ENCODE data around the gene COL9A1. TPM values are rescaled to one million over a fixed set of nuclear protein-coding genes. Genes with fewer than 3 reads are reported as not detected.

COL9A1 gene
- total and polyA plus RNA-seq, 2 of the 8 experiments (the other 6 are each of a cell fraction or from before 2014, with no cell fraction given): 7.9 to 18.1 TPM

- no peak overlapping the region for H3K9ac ChIP-seq (replicated peaks in 1 of 4; ENCODE audit: extremely low read depth in 1 of 4, low read depth in 3 of 4, low read length in 3 of 4)
- peaks cover 0 to 4% (median 0%) of the 10 kb centered on the region in 4 experiments; a peak in 1 of 8 replicates for H3K36me3 ChIP-seq (ENCODE audit: control insufficient read depth in 2 of 4, insufficient read depth in 4 of 4, low read length in 3 of 4)
- no peak overlapping the region for H3K14ac ChIP-seq (ENCODE audit: insufficient read length)
- H2BK12ac ChIP-seq (ENCODE audit: low read depth, low read length): no peak overlapping the region
- H3K23me2 ChIP-seq (ENCODE audit: low read depth, low read length): no peaks in the 10 kb centered on the region
- no peaks in the 10 kb centered on the region for H3K79me2 ChIP-seq (ENCODE audit: control insufficient read depth in 1 of 2, insufficient read depth in 2 of 2, low read length in 2 of 2)
- FAIRE-seq: no peak
- no peak overlapping the region for H2BK5ac ChIP-seq (ENCODE audit: low read depth, low read length)
- H3K4me1 ChIP-seq (replicated peaks in 1 of 4; ENCODE audit: control insufficient read depth in 3 of 4, insufficient read depth in 4 of 4, low read length in 3 of 4): 0 out of 7 replicates have a peak, but pooled peaks cover 0 to 1% (median 0%) of the 10 kb centered on the region in 4 experiments
- H3K9me3 ChIP-seq (ENCODE audit: insufficient read depth in 2 of 2, low read depth in 1 of 2, low read length in 1 of 2): no peaks in the 10 kb centered on the region
- H3K4me2 ChIP-seq (ENCODE audit: insufficient read depth in 1 of 2, low read depth in 2 of 2, low read length in 2 of 2): no peak overlapping the region
- 94% methylated on average over 7 of the region's 7 CpGs; no CpG with 5 or more reads in 1 of the 2 experiments for WGBS, 2 experiments (ENCODE audit: extremely low coverage in 1 of 2, insufficient coverage in 1 of 2, insufficient read length in 1 of 2, insufficient replicate concordance in 2 of 2, low coverage in 1 of 2, low lambda C conversion rate in 2 of 2, missing lambda C conversion rate in 1 of 2)
- no peak overlapping the region for H2AFZ ChIP-seq (ENCODE audit: low read length)
- no peak overlapping the region for H4K5ac ChIP-seq (ENCODE audit: insufficient read length, low read depth, low read length)
- H3K56ac ChIP-seq (replicated peaks; ENCODE audit: insufficient read length, low read depth, low read length): no peak overlapping the region
- H4K91ac ChIP-seq (replicated peaks; ENCODE audit: insufficient read length, low read length): no peak overlapping the region
- no peaks in the 10 kb centered on the region for H3K79me1 ChIP-seq (ENCODE audit: low read depth, low read length)
- no peaks in the 10 kb centered on the region for H3K27me3 ChIP-seq (replicated peaks in 1 of 4; ENCODE audit: control insufficient read depth in 3 of 4, extremely low read depth in 1 of 4, insufficient read depth in 3 of 4, low read length in 3 of 4)
- no peak overlapping the region for H2AK5ac ChIP-seq (ENCODE audit: low read depth, low read length)
- H4K8ac ChIP-seq (ENCODE audit: extremely low read depth, insufficient read depth, low read length): no peak overlapping the region
- no peak overlapping the region for H2BK20ac ChIP-seq (ENCODE audit: low read length)
- H3K4me3 ChIP-seq (ENCODE audit: extremely low read depth in 1 of 4, insufficient read depth in 2 of 4, low read depth in 3 of 4, low read length in 4 of 4): no peak overlapping the region
- H3K18ac ChIP-seq (ENCODE audit: extremely low read depth, low read length): no peak overlapping the region
- POLR2A ChIA-PET (ENCODE audit: partially characterized antibody): no interaction called here
- no peak overlapping the region for H2BK120ac ChIP-seq (replicated peaks; ENCODE audit: low read depth, low read length)
- no peak overlapping the region for H3K27ac ChIP-seq (ENCODE audit: low read depth, low read length)
- CTCF ChIA-PET (ENCODE audit: partially characterized antibody): interaction anchor here (1.0 to 1.6 kb wide), 2 partner anchors 13 to 14 kb away, joined by 4 to 6 read pairs; no protein-coding TSS in a partner anchor
- H2BK15ac ChIP-seq (ENCODE audit: low read length): no peak overlapping the region
- H3K23ac ChIP-seq (ENCODE audit: insufficient read length): no peak overlapping the region
- DNase-seq (ENCODE audit: low read depth in 1 of 2, low spot score in 2 of 2): no peak
- H3K4ac ChIP-seq (replicated peaks; ENCODE audit: insufficient read length, low read depth, low read length): no peak overlapping the region
- peaks cover 0 to 2% of the 10 kb centered on the region in 2 experiments for H4K20me1 ChIP-seq (replicated peaks in 1 of 2; ENCODE audit: control insufficient read depth in 1 of 2, insufficient read depth in 2 of 2, low read length in 2 of 2)
- TF ChIP-seq, protein P1, sequence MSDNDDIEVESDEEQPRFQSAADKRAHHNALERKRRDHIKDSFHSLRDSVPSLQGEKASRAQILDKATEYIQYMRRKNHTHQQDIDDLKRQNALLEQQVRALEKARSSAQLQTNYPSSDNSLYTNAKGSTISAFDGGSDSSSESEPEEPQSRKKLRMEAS (IDR thresholded peaks at IDR 0.05): no peak
- no peak for TF ChIP-seq NRF1 (IDR thresholded peaks at IDR 0.05; ENCODE audit: low read depth, low read length)
- TF ChIP-seq TAF1 (IDR thresholded peaks at IDR 0.05; ENCODE audit: low read depth, low read length): no peak
- TF ChIP-seq BACH1 (IDR thresholded peaks at IDR 0.05; ENCODE audit: low read length): no peak
- no peak for TF ChIP-seq RFX5 (IDR thresholded peaks at IDR 0.05; ENCODE audit: borderline replicate concordance, low read depth, low read length)
- TF ChIP-seq RAD21 (IDR thresholded peaks at IDR 0.05 in 1 of 2, conservative IDR thresholded peaks at IDR 0.05 in 1 of 2; ENCODE audit: low read depth in 2 of 2, low read length in 2 of 2): no peak
- no peak for TF ChIP-seq BCL11A (IDR thresholded peaks at IDR 0.05; ENCODE audit: low read depth in 2 of 2, low read length in 2 of 2)
- no peak for TF ChIP-seq CHD1 (IDR thresholded peaks at IDR 0.05; ENCODE audit: low read depth, low read length)
- TF ChIP-seq SAP30 (IDR thresholded peaks at IDR 0.05; ENCODE audit: insufficient read depth, insufficient replicate concordance, low read length): no peak
- no peak for TF ChIP-seq POLR2AphosphoS5 (IDR thresholded peaks at IDR 0.05; ENCODE audit: low read depth, low read length)
- no peak for TF ChIP-seq HDAC2 (IDR thresholded peaks at IDR 0.05; ENCODE audit: borderline replicate concordance in 1 of 2, low read depth in 2 of 2, low read length in 2 of 2)
- no peak for TF ChIP-seq NANOG (IDR thresholded peaks at IDR 0.05; ENCODE audit: insufficient read depth, low read depth, low read length, poor library complexity, severe bottlenecking)
Observed at GRCh38 chr6:70234561-70235236, 68.2 kb downstream of the COL9A1 start.
